HG03135 (cell line): ENCODE measurements around the gene ORAI2.
"Not testable (repeated sequence)": the region's sequence is repeated elsewhere in the genome, so short reads cannot be mapped to it uniquely, and the experiment has no call there.

Source experiments
- ATAC-seq: cut with Tn5 transposase; IDR thresholded peaks from one replicate; pipeline ENCODE4 v1.9.1; 2021; ENCODE audit warnings: mild to moderate bottlenecking, moderate library complexity; ENCODE audit not compliant: unreplicated experiment

ORAI2 gene

DNA sequence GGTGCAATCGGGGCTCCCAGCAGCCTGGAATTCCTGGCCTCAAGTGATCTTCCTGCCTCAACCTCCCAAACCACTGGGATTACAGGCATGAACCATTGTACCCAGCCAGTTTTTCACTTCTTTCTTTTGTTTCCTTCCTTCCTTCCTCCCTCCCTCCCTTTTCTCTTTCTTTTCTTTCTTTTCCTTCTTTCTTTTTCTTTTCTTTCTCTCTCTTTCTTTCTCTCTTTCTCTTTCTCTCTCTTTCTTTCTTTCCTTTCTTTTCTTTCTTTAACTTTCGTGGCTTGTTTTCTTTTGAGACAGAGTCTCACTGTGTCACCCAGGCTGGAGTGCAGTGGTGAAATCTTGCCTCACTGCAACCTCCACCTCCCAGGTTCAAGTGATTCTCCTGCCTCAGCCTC lies 12.3 kb downstream of the ORAI2 start:
- ATAC-seq, result no peak

DNA sequence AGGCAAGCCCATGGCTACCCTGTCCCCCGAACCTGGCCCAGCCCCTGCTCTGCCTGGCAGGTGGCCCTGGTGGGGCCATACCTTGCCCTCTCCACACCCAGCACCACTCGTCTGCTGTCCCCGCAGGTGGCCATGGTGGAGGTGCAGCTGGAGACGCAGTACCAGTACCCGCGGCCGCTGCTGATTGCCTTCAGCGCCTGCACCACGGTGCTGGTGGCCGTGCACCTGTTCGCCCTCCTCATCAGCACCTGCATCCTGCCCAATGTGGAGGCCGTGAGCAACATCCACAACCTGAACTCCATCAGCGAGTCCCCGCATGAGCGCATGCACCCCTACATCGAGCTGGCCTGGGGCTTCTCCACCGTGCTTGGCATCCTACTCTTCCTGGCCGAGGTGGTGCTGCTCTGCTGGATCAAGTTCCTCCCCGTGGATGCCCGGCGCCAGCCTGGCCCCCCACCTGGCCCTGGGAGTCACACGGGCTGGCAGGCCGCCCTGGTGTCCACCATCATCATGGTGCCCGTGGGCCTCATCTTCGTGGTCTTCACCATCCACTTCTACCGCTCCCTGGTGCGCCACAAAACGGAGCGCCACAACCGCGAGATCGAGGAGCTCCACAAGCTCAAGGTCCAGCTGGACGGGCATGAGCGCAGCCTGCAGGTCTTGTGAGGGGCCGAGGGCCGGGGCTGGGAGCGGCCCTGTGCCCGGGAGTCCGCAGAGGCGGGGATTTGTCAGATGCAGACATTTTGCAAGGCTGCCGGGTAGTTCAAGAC lies 13.2 kb downstream of the ORAI2 start:
- ATAC-seq, result no peak

DNA sequence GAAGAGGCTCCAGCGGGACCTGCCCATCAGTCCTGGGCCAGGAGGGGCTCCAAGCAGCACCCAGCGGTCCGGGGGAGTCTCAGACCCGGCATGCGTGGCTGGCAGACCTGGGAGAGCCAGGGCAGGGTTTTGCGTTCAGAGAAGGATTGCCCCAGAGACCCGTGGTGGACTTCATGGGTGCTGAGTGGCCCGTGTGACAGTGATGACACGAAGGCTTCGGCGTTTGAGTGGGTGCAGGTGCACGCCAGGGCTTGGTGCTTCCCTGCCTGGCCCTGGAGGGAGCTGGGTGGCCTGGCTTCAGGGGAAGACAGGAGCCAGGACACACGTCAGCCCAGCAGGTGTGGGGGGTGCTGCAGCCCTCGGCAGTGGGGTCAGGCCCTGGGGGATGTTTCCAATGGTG lies 13.9 kb downstream of the ORAI2 start:
- no peak for ATAC-seq

DNA sequence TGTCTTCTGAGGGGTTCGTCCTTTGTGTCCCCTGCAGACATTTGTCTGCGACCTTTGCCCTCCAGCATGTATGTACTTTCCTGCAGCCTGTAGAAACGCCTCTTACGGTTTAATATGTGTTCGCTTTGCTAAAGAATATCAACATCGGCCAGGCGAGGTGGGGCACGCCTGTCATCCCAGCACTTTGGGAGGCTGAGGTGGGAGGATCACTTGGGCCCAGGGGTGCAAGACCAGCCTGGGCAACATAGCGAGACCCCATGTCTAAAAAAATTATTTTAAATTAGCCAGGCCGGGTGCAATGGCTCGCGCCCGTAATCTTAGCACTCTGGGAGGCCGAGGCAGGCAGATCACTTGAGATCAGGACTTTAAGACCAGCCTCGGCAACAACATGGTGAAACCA lies 15.8 kb downstream of the ORAI2 start:
- ATAC-seq, result no peak

DNA sequence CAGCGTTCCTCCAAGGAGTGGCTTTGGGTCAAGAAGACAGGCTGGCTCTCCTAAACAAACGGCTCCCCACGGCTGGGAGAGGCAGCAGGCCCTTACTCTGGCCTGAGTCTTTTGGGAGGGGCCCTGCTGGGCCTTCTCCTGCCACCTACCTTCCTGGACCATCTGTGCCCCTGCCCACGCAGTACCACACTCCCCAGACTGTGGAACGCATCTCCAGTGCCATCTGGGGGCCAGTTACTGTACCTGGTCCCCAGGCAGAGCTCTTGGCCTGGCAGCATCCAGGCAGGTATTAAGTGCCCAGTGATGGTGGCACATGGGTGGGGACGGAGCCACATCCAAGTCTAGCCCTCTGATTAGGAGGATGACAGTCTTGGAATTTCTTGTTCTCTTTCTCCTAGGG lies 16.9 kb downstream of the ORAI2 start:
- ATAC-seq, result no peak

DNA sequence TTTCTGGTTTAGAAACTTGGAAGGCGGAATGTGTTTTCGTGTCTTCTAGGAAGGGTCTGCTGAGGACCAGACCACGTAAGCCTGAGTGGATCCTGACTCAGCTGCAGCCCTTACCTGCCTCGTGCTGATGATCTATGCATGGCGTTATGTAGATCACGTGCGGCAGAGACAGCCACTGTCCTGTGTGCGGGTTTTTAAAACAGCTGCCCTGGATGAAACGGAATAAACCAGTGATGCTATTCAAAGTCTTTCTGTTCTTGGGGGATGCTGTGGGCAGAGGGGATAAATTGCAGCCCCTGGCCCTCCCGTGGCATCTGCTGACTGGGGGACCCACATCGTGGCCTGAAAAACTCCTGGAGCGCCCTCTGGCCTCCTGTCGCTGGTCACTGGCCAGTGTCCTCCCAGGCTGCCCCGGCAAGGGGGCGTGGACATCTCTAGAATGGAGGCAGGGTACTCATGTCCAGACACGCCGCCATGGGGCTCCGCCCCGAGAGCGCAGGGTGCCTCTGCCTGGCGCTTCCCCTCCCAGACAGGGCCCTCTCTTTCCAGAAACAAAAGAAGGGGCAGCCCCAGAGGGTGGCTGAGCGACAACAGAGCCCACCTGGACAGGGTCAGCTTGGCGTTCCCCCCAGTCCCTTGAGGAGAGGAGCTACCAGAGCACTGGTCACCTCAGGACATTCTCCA lies 18.1 kb downstream of the ORAI2 start:
- no peak for ATAC-seq

DNA sequence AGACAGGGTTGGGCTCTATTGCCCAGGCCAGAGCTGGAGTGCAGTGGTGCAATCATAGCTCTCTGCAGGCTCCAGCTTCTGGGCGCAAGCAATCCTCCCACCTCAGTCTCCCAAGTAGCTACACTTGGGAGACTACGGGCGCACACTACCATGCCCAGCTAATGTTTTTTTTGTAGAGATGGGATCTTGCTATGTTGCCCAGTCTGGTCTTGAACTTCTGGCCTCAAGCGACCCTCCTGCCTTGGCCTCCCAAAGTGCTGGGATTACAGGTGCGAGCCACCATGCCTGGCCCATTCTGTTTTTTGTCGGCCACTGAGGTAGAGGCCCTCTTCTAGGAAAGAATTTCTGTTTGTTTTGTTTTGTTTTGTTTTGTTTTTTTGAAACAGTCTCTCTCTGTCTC lies 19.1 kb downstream of the ORAI2 start:
- ATAC-seq, result no peak

DNA sequence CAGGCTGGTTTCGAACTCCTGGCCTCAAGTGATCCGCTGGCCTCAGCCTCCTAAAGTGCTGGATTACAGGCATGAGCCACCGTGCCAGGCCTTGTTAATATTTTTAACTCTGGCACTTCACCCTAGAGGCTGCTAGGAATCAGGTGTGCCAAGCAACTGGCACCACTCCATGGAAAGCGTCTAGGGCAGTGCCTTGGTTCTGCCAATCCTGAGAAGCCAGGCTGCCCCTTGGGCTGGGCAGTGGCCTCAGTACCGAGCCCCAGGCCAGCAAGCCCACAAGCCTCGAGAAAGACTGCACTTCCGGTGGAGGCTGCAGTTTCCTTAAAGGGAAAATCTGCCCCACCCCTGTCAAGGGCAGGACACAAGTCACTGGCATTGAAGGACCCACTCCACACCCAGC lies 19.9 kb downstream of the ORAI2 start:
- ATAC-seq, result no peak

DNA sequence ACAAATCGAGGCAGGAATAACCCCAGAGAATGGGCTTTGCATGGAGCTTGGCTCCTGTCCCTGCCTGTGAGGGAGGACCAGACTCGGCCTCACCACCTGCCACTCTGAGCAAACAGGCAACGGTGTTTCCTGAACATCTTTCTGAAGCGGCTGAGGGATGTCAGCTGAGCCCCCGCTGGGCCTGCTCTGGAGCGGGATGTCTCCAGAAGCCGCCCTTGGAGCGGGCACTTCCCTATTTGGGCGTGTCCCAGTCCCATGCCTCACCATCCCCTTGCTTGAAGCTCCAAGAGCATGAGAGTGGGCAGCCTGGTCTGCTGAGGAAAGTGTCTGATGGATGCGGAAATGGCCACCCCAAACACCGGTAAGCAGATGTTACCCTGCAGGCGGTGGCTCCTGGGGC lies 21.1 kb downstream of the ORAI2 start:
- ATAC-seq, result no peak

DNA sequence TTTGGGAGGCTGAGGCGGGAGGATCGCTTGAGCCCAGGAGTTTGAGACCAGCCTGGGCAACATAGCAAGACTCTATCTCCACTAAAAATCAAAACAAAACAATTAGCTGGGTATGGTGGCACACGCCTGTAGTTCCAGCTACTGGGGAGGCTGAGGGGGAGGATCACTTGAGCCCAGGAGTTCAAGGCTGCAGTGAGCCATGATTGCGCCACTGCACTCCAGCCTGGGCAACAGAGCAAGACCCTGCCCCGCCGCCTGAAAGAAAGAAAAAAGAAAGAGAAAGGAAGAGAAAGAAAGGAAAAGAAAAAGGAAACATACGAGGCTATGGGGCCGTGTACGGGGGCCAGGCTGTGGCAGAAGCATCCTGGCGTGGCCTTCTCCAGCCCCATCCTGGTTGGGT lies 21.6 kb downstream of the ORAI2 start:
- not testable (repeated sequence) for ATAC-seq

DNA sequence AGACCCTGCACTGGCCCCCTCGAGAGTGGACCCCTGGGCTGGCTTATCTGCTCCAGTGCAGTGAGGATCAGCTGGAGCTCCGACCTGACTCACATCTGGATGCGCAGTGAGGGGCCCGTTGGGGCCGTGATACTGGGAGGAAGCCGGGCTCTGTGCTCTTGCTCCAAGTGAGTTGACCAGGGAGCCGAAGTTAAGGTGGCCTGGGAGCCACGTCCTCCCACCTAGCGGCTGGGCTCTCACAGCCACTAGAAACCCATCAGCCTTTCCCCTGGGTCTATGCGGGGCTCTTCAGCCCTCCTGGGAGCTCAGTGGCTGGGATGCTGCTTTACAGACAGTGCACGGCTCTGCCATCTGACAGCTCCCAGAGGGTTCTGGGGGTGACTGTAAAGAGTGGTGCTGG lies 22.2 kb downstream of the ORAI2 start:
- ATAC-seq, result no peak

DNA sequence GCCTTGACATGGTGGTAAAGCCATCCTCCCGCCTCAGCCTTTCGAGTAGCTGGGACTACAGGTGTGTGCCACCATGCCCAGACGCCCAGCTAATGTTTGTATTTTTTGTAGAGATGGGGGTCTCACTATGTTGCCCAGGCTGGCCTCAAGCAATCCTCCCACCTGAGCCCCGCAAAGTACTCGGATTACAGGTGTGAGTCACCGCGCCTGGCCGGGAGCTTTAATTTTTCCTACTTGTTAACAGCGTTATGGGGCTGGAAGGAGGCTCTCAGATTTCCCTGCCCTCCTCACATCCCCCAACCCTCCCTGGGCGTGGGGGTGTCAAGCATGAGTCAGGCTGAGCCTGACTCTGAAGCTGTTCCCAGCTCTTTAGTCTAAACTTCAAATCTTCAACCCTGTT lies 23.0 kb downstream of the ORAI2 start:
- no peak for ATAC-seq

DNA sequence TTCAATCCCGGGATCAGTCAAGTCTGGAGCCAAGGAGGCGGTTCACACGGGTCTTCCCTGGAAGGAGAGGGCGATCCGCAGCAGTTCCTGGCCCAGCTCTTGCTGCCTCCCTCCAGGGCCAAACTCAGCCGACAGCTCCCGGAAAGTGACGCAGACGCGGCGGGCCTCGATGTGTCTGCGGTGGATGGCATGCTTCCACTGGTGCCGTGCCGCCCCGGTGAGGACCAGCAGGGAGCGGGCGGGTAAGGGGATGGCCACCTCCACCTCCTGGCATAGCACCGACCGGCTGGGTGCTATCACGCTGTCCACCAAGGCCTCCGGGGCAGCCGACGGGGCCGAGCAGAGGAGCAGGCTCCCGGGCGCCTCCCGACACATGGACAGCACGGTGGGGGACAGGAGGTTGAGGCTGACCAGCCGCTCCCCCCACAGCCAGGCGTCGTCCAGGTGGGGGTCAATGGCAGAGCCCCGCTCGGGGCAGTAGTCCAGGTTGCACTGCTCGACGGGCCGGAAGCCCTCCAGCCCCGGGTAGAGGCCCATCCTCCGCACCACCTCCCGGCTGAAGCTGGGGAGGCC lies 24.1 kb downstream of the ORAI2 start:
- ATAC-seq, result no peak

DNA sequence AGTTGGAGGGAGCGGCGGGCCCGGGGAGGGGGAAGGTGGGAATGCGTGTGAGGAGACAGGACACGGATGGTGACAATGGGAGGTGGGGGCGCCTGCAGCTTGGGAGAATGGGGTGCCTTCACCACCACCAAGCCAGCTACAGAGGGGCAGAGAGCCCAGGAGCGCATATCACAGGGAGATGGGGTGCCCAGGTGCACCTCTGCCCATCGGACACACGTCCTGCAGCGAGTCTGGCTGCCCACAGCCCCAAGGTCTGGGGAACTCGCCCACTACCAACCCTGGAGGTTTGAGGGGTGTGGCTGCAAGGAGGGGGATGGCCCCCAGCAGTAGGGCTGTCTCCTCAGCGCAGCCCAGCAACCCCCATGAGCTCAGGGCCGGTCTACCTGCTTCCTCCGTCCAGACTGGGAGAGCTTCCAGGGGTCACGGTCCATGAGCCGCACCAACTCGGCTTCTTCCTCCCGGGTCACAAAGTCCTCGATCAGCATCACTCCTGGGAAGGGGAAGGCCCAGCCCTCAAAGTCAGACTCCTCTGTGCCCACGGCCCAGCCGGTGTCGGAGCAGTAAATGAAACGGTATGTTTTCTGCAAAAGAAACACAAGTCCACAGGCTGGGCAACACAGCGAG lies 26.0 kb downstream of the ORAI2 start:
- no peak for ATAC-seq

DNA sequence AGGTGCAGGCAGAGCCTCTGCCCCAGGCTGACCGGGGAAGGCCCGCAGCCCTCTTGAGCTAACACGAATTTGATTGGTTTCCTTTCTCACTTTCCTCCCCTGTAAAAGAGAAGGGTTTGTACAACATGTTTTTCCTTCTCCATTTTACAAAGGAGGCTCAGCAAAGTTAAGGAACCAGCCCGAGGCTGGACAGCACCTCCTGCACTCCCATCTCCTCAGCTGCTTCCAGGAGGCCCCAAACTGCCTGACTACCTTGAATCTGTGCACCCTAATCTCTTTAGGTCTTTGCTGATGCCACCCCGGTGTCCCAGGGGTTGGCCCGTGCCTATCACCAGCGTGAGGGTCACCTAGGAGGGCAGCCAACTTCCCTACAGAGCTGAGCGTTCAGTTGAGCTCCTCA lies 27.1 kb downstream of the ORAI2 start:
- no peak for ATAC-seq

DNA sequence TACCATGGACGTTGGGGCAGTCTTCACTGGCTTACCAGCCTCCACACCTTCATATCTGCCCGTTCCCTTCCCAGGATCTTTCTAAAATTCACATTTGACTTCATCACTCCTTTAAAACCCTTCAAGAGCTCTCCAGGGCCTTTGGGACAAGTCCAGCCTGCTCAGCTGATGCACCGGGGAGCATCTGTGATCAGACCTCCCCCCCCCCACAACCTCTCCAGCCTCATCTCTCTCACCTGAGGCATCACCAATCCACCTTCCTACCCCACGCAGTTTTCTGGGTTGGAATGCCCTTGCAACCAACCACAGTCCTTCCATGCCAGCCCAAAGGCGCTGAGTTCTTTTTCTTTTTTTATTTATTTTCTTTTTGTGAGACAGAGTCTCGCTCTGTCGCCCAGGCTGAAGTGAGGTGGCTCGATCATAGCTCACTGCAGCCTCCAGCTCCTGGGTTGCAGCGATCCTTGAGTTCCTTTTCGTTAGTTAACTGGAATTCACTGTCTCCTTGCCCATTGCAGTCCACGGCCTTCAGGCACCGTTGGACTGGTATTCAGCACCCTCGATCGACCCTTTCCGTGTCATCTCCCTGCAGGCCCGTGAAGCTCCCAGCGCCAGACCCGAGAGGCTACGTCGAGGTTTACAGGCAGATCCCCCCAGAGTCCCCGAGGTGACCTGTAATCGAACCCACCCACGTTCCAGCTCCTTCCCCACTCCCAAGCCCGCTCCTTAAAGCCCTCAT lies 30.6 kb downstream of the ORAI2 start:
- no peak for ATAC-seq

DNA sequence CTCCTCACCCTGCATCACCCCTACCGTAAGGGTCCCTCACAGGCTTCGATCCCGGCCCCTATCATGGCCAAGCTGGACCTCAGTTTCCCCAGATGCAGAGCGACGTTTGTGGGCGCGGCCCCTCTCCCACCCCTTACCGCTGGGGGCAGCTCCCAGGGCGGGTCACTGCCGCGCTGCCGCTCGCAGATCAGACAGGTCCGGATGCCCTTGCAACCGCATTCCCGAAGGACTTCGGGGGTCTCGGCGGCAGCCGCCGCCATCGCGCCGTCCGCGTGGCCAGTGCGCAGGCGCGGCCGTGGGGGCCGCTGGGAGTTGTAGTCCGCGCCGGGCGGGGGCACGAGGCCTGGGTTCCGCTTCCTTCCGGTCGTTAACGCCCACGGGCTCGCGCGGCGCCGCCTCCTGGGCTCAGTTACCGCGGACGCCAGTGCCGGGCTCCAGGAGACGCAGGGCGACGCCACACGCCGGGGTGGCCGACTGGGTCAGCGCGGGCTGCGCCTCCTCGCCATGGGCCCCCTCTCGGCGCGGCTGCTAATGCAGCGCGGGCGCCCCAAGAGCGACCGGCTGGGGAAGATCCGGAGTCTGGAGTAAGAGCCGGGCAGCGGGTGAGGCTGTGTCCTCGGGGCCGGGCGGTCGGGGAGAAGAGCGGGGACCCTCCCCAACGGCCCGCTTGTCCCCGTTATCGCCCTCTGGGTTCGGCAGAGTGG lies 31.4 kb downstream of the ORAI2 start, which contains the start of the genes ALKBH4 and LRWD1:
TSS of gene ALKBH4 (minus strand) at position 287 of the 704 bp plus-strand sequence. CDS start at position 260, 27 bp downstream.
TSS of gene LRWD1 (plus strand) at position 408 of the 704 bp plus-strand sequence. CDS start at position 505, 97 bp downstream.
- ATAC-seq, result peak; percentile 84

DNA sequence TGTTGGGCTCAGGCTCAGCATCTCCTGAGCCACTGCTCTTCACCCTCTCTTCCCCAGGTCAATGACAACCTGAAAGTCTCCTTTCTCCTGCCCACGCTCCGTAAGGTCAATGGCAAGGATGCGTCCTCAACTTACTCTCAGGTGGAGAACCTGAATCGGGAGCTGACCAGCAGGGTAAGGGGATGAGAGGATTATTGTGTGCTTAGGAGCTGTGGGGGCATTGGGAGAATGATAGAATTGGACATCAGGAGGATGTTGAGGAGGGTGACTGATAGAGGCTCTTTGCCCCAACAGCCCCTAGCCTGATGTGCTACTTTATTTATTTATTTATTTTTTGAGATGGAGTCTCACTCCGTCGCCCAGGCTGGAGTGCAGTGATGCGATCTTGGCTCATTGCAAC lies 32.7 kb downstream of the ORAI2 start:
- ATAC-seq, result no peak

DNA sequence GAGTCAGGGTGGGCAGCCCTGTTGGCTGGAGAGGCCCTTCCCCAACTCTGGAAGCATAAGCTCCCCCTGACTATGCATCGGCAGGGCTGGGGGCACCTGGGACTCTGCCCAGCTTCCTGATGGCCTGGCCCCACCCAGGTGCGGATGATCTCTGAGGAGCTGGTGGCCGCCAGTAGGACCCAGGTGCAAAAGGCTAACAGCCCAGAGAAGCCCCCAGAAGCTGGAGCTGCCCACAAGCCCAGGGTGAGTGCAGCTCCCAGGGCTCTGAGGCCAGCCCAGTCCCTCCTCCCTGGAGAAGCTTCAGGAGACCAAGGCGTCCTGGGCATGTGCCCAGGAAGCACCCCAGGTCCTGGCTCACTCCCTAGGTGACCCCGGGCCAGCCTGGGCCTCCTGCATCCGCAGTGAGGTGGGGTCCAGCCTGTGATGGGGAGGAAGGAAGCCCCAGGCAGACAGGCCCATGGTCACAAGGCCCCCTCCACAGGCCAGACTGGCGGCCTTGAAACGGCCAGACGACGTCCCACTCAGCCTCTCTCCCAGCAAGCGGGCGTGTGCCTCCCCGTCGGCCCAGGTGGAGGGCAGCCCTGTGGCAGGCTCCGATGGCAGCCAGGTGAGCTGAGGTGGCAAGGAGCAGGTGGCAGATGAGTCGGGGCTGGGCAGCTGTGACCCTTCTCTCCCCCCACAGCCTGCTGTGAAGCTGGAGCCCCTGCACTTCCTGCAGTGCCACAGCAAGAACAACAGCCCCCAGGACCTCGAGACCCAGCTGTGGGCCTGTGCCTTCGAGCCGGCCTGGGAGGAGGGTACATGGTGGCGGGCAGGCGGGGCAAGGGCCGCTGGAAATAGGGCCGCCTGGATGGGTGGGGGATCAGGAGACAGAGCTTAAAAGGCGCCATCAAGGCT lies 34.5 kb downstream of the ORAI2 start:
- ATAC-seq, result no peak
